WTC11 (cell line): Measurements from ENCODE around the gene AGO3.

Experiments
- ESRRA ChIP-seq: sonication (generic); formaldehyde crosslinking; IDR thresholded peaks from 2 replicates; pipeline ENCODE4 v1.8.1; 2022; ENCODE audit warnings: mild to moderate bottlenecking, missing genetic modification reagents, borderline replicate concordance
- ETV6 ChIP-seq: sonication (generic); formaldehyde crosslinking; IDR thresholded peaks from 2 replicates; pipeline ENCODE4 v1.8.1; 2022; ENCODE audit warnings: mild to moderate bottlenecking, missing genetic modification reagents
- MYBL2 ChIP-seq: sonication (generic); formaldehyde crosslinking; IDR thresholded peaks from 2 replicates; pipeline ENCODE4 v1.8.1; 2023; ENCODE audit warnings: mild to moderate bottlenecking, moderate library complexity, missing genetic modification reagents
- NR2C2 ChIP-seq: sonication (generic); formaldehyde crosslinking; IDR thresholded peaks from 2 replicates; pipeline ENCODE4 v1.8.0; 2022; ENCODE audit warnings: mild to moderate bottlenecking, missing genetic modification reagents
- TEAD1 ChIP-seq: sonication (generic); formaldehyde crosslinking; IDR thresholded peaks from 2 replicates; pipeline ENCODE4 v1.8.0; 2022; ENCODE audit warnings: mild to moderate bottlenecking, missing genetic modification reagents
- ZNF423 ChIP-seq: fragments of 250-450 bp; sonication (Bioruptor Pico); IDR thresholded peaks from 2 replicates; pipeline ENCODE4 v2.1.2; 2022; ENCODE audit warnings: mild to moderate bottlenecking, moderate library complexity
- TF ChIP-seq, protein P1 (sequence below): fragments of 200-600 bp; IDR thresholded peaks from 2 replicates; pipeline ENCODE4 v1.8.0; 2022; ENCODE audit warnings: antibody characterized with exemption
- TF ChIP-seq, protein P2 (sequence below): sonication (generic); formaldehyde crosslinking; IDR thresholded peaks from 2 replicates; pipeline ENCODE4 v1.8.1; 2022; ENCODE audit warnings: missing genetic modification reagents, borderline replicate concordance
- TF ChIP-seq, protein P3 (sequence below): sonication (generic); formaldehyde crosslinking; conservative IDR thresholded peaks from 2 replicates; pipeline ENCODE4 v1.8.1; 2022; ENCODE audit warnings: mild to moderate bottlenecking, missing genetic modification reagents
- TF ChIP-seq, protein P4 (sequence below): sonication (generic); formaldehyde crosslinking; IDR thresholded peaks from 2 replicates; pipeline ENCODE4 v1.8.1; 2023; ENCODE audit warnings: mild to moderate bottlenecking, missing genetic modification reagents
- TF ChIP-seq, protein P5 (sequence below): fragments of 250-450 bp; sonication (Bioruptor Pico); IDR thresholded peaks from 2 replicates; pipeline ENCODE4 v1.8.0; 2021; ENCODE audit warnings: mild to moderate bottlenecking

DNA sequence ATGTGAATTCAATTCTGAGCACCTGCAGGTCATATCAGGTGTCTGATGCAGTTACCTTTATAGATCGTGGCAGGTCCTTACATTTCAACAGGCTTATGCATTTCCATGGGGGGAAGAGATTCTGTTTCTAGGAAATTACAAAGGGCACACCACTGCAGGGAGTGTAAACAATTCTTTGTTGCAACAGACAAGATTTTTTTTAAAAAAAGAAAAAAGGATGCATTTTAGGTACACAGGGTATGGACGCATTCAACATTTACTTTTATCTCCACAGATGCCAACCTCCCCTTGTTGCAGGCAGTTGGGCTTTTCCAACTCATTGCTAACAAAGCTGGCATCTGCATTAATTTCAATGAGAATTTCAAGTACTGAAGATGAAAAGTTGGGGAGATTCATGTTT lies 139.4 kb downstream of the AGO3 start:
- TF ChIP-seq NR2C2 (CRISPR knock-in tag) (no peak), MYBL2 (CRISPR knock-in tag) (no peak), ZNF423 (CRISPR knock-in tag) (no peak), ESRRA (CRISPR knock-in tag) (no peak), TEAD1 (CRISPR knock-in tag) (no peak), ETV6 (CRISPR knock-in tag) (no peak)
- TF ChIP-seq, protein P1, sequence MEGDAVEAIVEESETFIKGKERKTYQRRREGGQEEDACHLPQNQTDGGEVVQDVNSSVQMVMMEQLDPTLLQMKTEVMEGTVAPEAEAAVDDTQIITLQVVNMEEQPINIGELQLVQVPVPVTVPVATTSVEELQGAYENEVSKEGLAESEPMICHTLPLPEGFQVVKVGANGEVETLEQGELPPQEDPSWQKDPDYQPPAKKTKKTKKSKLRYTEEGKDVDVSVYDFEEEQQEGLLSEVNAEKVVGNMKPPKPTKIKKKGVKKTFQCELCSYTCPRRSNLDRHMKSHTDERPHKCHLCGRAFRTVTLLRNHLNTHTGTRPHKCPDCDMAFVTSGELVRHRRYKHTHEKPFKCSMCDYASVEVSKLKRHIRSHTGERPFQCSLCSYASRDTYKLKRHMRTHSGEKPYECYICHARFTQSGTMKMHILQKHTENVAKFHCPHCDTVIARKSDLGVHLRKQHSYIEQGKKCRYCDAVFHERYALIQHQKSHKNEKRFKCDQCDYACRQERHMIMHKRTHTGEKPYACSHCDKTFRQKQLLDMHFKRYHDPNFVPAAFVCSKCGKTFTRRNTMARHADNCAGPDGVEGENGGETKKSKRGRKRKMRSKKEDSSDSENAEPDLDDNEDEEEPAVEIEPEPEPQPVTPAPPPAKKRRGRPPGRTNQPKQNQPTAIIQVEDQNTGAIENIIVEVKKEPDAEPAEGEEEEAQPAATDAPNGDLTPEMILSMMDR = no peak
- TF ChIP-seq, protein P2, sequence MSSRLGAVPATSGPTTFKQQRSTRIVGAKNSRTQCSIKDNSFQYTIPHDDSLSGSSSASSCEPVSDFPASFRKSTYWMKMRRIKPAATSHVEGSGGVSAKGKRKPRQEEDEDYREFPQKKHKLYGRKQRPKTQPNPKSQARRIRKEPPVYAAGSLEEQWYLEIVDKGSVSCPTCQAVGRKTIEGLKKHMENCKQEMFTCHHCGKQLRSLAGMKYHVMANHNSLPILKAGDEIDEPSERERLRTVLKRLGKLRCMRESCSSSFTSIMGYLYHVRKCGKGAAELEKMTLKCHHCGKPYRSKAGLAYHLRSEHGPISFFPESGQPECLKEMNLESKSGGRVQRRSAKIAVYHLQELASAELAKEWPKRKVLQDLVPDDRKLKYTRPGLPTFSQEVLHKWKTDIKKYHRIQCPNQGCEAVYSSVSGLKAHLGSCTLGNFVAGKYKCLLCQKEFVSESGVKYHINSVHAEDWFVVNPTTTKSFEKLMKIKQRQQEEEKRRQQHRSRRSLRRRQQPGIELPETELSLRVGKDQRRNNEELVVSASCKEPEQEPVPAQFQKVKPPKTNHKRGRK (CRISPR knock-in tag) = no peak
- TF ChIP-seq, protein P3, sequence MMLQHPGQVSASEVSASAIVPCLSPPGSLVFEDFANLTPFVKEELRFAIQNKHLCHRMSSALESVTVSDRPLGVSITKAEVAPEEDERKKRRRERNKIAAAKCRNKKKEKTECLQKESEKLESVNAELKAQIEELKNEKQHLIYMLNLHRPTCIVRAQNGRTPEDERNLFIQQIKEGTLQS (CRISPR knock-in tag) = no peak
- TF ChIP-seq, protein P4, sequence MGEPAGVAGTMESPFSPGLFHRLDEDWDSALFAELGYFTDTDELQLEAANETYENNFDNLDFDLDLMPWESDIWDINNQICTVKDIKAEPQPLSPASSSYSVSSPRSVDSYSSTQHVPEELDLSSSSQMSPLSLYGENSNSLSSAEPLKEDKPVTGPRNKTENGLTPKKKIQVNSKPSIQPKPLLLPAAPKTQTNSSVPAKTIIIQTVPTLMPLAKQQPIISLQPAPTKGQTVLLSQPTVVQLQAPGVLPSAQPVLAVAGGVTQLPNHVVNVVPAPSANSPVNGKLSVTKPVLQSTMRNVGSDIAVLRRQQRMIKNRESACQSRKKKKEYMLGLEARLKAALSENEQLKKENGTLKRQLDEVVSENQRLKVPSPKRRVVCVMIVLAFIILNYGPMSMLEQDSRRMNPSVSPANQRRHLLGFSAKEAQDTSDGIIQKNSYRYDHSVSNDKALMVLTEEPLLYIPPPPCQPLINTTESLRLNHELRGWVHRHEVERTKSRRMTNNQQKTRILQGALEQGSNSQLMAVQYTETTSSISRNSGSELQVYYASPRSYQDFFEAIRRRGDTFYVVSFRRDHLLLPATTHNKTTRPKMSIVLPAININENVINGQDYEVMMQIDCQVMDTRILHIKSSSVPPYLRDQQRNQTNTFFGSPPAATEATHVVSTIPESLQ (CRISPR knock-in tag) = no peak
- TF ChIP-seq, protein P5, sequence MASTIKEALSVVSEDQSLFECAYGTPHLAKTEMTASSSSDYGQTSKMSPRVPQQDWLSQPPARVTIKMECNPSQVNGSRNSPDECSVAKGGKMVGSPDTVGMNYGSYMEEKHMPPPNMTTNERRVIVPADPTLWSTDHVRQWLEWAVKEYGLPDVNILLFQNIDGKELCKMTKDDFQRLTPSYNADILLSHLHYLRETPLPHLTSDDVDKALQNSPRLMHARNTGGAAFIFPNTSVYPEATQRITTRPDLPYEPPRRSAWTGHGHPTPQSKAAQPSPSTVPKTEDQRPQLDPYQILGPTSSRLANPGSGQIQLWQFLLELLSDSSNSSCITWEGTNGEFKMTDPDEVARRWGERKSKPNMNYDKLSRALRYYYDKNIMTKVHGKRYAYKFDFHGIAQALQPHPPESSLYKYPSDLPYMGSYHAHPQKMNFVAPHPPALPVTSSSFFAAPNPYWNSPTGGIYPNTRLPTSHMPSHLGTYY (CRISPR knock-in tag) = no peak
